ENCODE data around the gene WT1.
"Not testable (repeated sequence)": the region's sequence is repeated elsewhere in the genome, so short reads cannot be mapped to it uniquely, and the experiment has no call there.

WT1 gene

GRCh38 chr11:32387411-32387810, 47.9 kb downstream of the WT1 start:
- DNase-seq (ENCODE audit: low spot score), result no peak

- peak; percentile 20 for DNase-seq (ENCODE audit: low spot score)
These were observed 48.5 kb downstream of the WT1 start for GRCh38 chr11:32386770-32387377.

- peak; percentile 61 for DNase-seq (ENCODE audit: low spot score)
These were observed 49.3 kb downstream of the WT1 start for GRCh38 chr11:32385998-32386397.

GRCh38 chr11:32382339-32383049, 52.8 kb downstream of the WT1 start:
- no peak for DNase-seq (ENCODE audit: low spot score)

GRCh38 chr11:32381179-32381578, 54.2 kb downstream of the WT1 start:
- no peak for DNase-seq (ENCODE audit: low spot score)

- DNase-seq (ENCODE audit: low spot score), result no peak
These were observed 55.6 kb downstream of the WT1 start for GRCh38 chr11:32379719-32380118.

GRCh38 chr11:32375826-32376225, 59.5 kb downstream of the WT1 start:
- no peak for DNase-seq (ENCODE audit: low spot score)

- peak; percentile 44 for DNase-seq (ENCODE audit: low spot score)
These were observed 61.1 kb downstream of the WT1 start for GRCh38 chr11:32374261-32374711.

- not testable (repeated sequence) for DNase-seq (ENCODE audit: low spot score)
These were observed 65.4 kb downstream of the WT1 start for GRCh38 chr11:32369987-32370386.

- DNase-seq (ENCODE audit: low spot score), result peak; percentile 57
These were observed 68.7 kb downstream of the WT1 start for GRCh38 chr11:32366666-32367065.

GRCh38 chr11:32365192-32365591, 70.1 kb downstream of the WT1 start:
- DNase-seq (ENCODE audit: low spot score), result no peak

GRCh38 chr11:32358729-32359128, 76.6 kb downstream of the WT1 start:
- no peak for DNase-seq (ENCODE audit: low spot score)

GRCh38 chr11:32353884-32354283, 81.5 kb downstream of the WT1 start:
- no peak for DNase-seq (ENCODE audit: low spot score)

GRCh38 chr11:32348502-32348901, 86.8 kb downstream of the WT1 start:
- no peak for DNase-seq (ENCODE audit: low spot score)

GRCh38 chr11:32344946-32345345, 90.4 kb downstream of the WT1 start:
- DNase-seq (ENCODE audit: low spot score), result no peak

- no peak for DNase-seq (ENCODE audit: low spot score)
These were observed 91.9 kb downstream of the WT1 start for GRCh38 chr11:32343325-32344008.

- no peak for DNase-seq (ENCODE audit: low spot score)
These were observed 93.4 kb downstream of the WT1 start for GRCh38 chr11:32341620-32342613.

GRCh38 chr11:32340181-32340580, 95.2 kb downstream of the WT1 start:
- no peak for DNase-seq (ENCODE audit: low spot score)
